ENCODE data around the gene MORC4. TPM values are rescaled to one million over a fixed set of nuclear protein-coding genes. Genes with fewer than 3 reads are reported as not detected.

Gene MORC4
- total RNA-seq, 2 experiments from 2014 or later: 12.5 to 12.9 TPM

GRCh38 chrX:106932960-106933537, 67.0 kb downstream of the MORC4 start:
- H3K4me3 Mint-ChIP-seq: no peak overlapping the region
- intact Hi-C loops (cut with DNase I, micrococcal nuclease): no loop called here
- CTCF ChIA-PET: no interaction called here

GRCh38 chrX:106932492-106932923, 67.5 kb downstream of the MORC4 start:
- Mint-ChIP-seq H3K36me3 (ENCODE audit: low read depth) (no peaks in the 10 kb centered on the region), H3K27ac (peak overlapping the region; percentile 21), H3K27me3 (no peaks in the 10 kb centered on the region), H3K4me3 (no peak overlapping the region), H3K9me3 (no peaks in the 10 kb centered on the region), H3K4me1 (ENCODE audit: low read depth) (peaks cover 15% of the 10 kb centered on the region)
- H3K9me3 ChIP-seq (ENCODE audit: control insufficient read depth in 1 of 2, insufficient read depth in 1 of 2, low read length in 2 of 2): no peaks in the 10 kb centered on the region
- H3K4me1 ChIP-seq (ENCODE audit: insufficient read depth, low read length): peaks cover 10% of the 10 kb centered on the region
- no peak overlapping the region for H3K4me3 ChIP-seq (ENCODE audit: low read length)
- H3K27me3 ChIP-seq (ENCODE audit: control insufficient read depth in 1 of 2, insufficient read depth in 2 of 2, low read length in 2 of 2): no peaks in the 10 kb centered on the region
- intact Hi-C loops (cut with DNase I, micrococcal nuclease): no loop called here
- CTCF ChIA-PET: no interaction called here
- TF ChIP-seq, protein P1, sequence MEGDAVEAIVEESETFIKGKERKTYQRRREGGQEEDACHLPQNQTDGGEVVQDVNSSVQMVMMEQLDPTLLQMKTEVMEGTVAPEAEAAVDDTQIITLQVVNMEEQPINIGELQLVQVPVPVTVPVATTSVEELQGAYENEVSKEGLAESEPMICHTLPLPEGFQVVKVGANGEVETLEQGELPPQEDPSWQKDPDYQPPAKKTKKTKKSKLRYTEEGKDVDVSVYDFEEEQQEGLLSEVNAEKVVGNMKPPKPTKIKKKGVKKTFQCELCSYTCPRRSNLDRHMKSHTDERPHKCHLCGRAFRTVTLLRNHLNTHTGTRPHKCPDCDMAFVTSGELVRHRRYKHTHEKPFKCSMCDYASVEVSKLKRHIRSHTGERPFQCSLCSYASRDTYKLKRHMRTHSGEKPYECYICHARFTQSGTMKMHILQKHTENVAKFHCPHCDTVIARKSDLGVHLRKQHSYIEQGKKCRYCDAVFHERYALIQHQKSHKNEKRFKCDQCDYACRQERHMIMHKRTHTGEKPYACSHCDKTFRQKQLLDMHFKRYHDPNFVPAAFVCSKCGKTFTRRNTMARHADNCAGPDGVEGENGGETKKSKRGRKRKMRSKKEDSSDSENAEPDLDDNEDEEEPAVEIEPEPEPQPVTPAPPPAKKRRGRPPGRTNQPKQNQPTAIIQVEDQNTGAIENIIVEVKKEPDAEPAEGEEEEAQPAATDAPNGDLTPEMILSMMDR (IDR thresholded peaks at IDR 0.05): no peak
- POLR2A ChIA-PET: interaction anchor here (0.7 kb wide), 1 partner anchor 10 kb away, joined by 4 read pairs; no protein-coding TSS in a partner anchor
- H3K27ac ChIP-seq (ENCODE audit: low read depth in 1 of 2, low read length in 2 of 2): no peak overlapping the region
- DNase-seq: no peak
- ATAC-seq (ENCODE audit: poor library complexity): no peak
- no peaks in the 10 kb centered on the region for H3K36me3 ChIP-seq (ENCODE audit: insufficient read depth, low read length)

More at GRCh38 chrX:106932960-106933537, 67.0 kb downstream of the MORC4 start:
- Histone ChIP-seq H3K4me3 (ENCODE audit: low read length) (no peak overlapping the region), H3K4me1 (ENCODE audit: insufficient read depth, low read length) (peaks cover 10% of the 10 kb centered on the region), H3K27ac (ENCODE audit: low read depth in 1 of 2, low read length in 2 of 2) (no peak overlapping the region), H3K9me3 (ENCODE audit: control insufficient read depth in 1 of 2, insufficient read depth in 1 of 2, low read length in 2 of 2) (no peaks in the 10 kb centered on the region), H3K36me3 (ENCODE audit: insufficient read depth, low read length) (no peaks in the 10 kb centered on the region), H3K27me3 (ENCODE audit: control insufficient read depth in 1 of 2, insufficient read depth in 2 of 2, low read length in 2 of 2) (no peaks in the 10 kb centered on the region)
- TF ChIP-seq, protein P1 (IDR thresholded peaks at IDR 0.05): no peak
- POLR2A ChIA-PET: interaction anchor here (0.7 kb wide), 1 partner anchor 9 kb away, joined by 4 read pairs; no protein-coding TSS in a partner anchor
- peaks cover 15% of the 10 kb centered on the region for H3K4me1 Mint-ChIP-seq (ENCODE audit: low read depth)
- H3K27me3 Mint-ChIP-seq: no peaks in the 10 kb centered on the region
- H3K9me3 Mint-ChIP-seq: no peaks in the 10 kb centered on the region
- H3K36me3 Mint-ChIP-seq (ENCODE audit: low read depth): no peaks in the 10 kb centered on the region
- peak overlapping the region; percentile 21 for H3K27ac Mint-ChIP-seq
- DNase-seq (no peak), ATAC-seq (ENCODE audit: poor library complexity) (no peak)

DNA sequence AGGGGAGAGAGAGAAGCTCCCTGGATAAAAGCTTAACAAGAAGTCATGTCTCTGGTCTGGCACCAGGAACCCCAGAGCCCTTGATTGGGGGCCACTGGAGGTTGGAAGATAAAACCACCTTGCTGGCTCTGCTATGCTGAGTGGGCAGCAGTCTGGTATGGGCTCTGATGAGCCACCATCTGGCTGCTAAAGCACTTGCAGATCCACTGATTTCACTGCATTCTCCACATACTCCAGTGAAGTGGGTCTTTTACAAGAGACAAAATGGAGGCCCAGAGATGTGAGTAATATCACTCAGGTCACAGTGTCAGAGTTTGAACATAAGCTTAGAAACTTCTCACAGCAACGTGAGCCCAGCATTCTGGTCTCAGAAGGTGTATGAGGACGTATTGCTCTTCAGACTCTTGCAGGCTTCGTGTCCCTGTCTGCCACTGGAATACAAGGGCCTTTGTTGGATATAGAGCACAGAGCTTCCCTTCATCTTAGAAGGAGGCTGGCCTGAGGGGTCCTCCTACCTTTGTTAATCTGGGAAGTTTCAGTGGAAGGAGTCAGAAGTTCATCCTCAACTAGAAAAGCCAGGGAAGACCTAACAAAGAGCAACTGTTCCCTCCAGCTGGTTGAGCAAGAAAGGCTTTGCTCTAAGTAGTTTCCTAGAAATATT, 68.1 kb downstream of the MORC4 start:
- intact Hi-C loops (cut with DNase I, micrococcal nuclease): no loop called here
- no peaks in the 10 kb centered on the region for H3K27me3 ChIP-seq (ENCODE audit: control insufficient read depth in 1 of 2, insufficient read depth in 2 of 2, low read length in 2 of 2)
- no peak overlapping the region for H3K4me3 ChIP-seq (ENCODE audit: low read length)
- CTCF ChIA-PET: no interaction called here
- H3K4me1 ChIP-seq (ENCODE audit: insufficient read depth, low read length): peaks cover 10% of the 10 kb centered on the region
- Mint-ChIP-seq H3K4me3 (no peak overlapping the region), H3K4me1 (ENCODE audit: low read depth) (peaks cover 15% of the 10 kb centered on the region), H3K27me3 (no peaks in the 10 kb centered on the region), H3K36me3 (ENCODE audit: low read depth) (no peaks in the 10 kb centered on the region), H3K27ac (no peak overlapping the region), H3K9me3 (no peaks in the 10 kb centered on the region)
- H3K36me3 ChIP-seq (ENCODE audit: insufficient read depth, low read length): no peaks in the 10 kb centered on the region
- ATAC-seq (ENCODE audit: poor library complexity): no peak
- no peak overlapping the region for H3K27ac ChIP-seq (ENCODE audit: low read depth in 1 of 2, low read length in 2 of 2)
- TF ChIP-seq, protein P1 (IDR thresholded peaks at IDR 0.05): no peak
- POLR2A ChIA-PET: no interaction called here
- H3K9me3 ChIP-seq (ENCODE audit: control insufficient read depth in 1 of 2, insufficient read depth in 1 of 2, low read length in 2 of 2): no peaks in the 10 kb centered on the region
- DNase-seq: no peak
